Measurements from ENCODE around the gene FBXL7.

FBXL7 gene

DNA sequence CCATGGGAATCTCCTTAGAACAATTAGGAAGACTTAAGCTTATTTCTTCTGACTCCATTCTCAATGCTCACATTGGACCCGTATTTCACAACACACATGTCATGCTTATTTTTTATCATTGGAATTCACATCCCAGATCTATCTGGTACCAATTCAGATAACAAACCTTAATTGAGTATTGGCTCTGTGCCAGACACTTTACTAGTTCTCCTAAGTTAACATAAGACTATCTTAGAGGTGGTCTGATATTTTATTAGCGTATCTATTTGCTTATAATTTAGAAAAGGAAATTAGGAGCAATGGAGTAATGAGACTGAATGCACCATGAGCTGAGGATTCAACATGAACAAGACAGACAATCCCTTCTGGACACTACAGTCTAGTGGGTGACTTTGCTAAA, 45.1 kb downstream of the FBXL7 start:
- no peak overlapping the region for H3K4me3 ChIP-seq (replicated peaks; ENCODE audit: low read depth, low read length)
- no peak for TF ChIP-seq CTCF (IDR thresholded peaks at IDR 0.05; ENCODE audit: low read length, missing control alignments)
- DNase-seq (ENCODE audit: low read depth), result no peak

- no peak overlapping the region for H3K4me3 ChIP-seq (replicated peaks; ENCODE audit: low read depth, low read length)
- TF ChIP-seq CTCF (IDR thresholded peaks at IDR 0.05; ENCODE audit: low read length, missing control alignments), result no peak
- DNase-seq (ENCODE audit: low read depth), result no peak
Measured at GRCh38 chr5:15547261-15547839, 47.4 kb downstream of the FBXL7 start.

GRCh38 chr5:15549961-15550360, 50.0 kb downstream of the FBXL7 start:
- no peak overlapping the region for H3K4me3 ChIP-seq (replicated peaks; ENCODE audit: low read depth, low read length)
- no peak for TF ChIP-seq CTCF (IDR thresholded peaks at IDR 0.05; ENCODE audit: low read length, missing control alignments)
- DNase-seq (ENCODE audit: low read depth), result no peak

DNA sequence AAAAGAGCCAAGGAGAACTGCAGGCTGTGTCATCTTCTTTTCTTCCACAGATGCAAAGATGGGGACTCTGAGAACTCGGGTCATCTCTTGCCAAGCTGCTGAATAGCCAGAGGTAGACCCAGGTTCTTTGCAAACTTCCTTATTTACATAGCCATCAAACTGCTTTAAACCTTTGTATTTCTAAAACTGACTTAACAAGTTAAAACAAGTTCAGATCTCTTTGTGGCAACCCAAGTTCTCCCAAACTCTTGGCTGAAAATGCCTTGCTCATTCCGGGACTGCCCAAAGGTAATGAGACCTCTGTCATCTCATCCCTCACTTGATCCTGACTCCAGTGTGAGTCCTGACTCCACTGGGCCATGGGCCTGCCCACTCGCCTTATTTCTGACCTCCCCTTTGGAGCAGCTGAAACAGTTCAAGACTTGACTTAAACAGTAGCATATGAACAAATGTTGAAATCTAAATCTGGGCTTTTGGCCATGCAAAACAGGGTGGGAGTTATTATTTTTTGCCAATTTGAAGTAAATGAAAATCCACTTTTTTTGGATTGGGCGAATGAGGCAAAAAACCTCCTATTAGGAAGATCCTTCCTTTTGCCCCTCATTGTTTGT, 50.6 kb downstream of the FBXL7 start:
- no peak for TF ChIP-seq CTCF (IDR thresholded peaks at IDR 0.05; ENCODE audit: low read length, missing control alignments)

DNA sequence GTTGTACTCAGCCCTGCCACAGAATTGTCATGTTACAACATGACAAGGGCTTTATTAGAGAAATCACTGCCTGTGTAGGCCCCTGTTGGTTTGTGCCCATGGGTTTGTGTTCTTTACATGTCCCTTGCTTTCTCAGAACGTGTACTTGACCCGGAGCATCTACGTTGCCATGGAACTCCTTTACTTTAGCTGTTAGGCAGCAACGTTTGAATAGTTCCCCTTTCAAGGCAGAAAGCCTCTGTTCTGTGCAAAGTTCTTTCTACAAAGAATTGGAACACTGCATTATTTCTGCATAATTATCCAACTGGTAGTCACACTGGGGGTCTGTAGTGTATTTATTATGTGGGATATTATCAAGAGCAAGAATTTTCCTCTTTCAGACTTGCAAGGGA, 51.1 kb downstream of the FBXL7 start:
- no peak for TF ChIP-seq CTCF (IDR thresholded peaks at IDR 0.05; ENCODE audit: low read length, missing control alignments)
- no peak for DNase-seq (ENCODE audit: low read depth)
- no peak overlapping the region for H3K4me3 ChIP-seq (replicated peaks; ENCODE audit: low read depth, low read length)

More for the DNA sequence above, 50.6 kb downstream of the FBXL7 start:
- H3K4me3 ChIP-seq (replicated peaks; ENCODE audit: low read depth, low read length), result no peak overlapping the region
- DNase-seq (ENCODE audit: low read depth), result peak; percentile 79

- TF ChIP-seq CTCF (IDR thresholded peaks at IDR 0.05; ENCODE audit: low read length, missing control alignments), result no peak
- no peak for DNase-seq (ENCODE audit: low read depth)
- no peak overlapping the region for H3K4me3 ChIP-seq (replicated peaks; ENCODE audit: low read depth, low read length)
Measured at GRCh38 chr5:15554542-15554941, 54.6 kb downstream of the FBXL7 start.

DNA sequence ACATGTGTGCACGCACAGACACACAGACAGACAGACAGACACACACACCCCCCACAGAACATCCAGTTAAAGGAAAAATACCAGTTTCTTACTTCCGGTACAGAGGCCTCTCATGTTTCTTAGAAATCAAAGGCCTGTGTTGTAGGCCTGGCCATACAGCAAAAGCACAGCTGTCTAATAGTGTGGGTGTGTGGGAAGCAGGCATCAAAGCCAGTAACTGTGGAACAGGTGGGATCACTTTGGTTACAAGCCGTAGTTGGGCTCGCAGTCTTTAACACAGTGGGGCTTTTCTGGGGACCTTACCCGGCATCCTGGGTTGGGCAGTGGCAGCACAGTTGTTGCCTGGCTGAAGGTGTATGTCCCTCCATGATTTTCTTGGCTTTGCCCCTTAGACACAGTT, 55.2 kb downstream of the FBXL7 start:
- H3K4me3 ChIP-seq (replicated peaks; ENCODE audit: low read depth, low read length), result no peak overlapping the region
- no peak for TF ChIP-seq CTCF (IDR thresholded peaks at IDR 0.05; ENCODE audit: low read length, missing control alignments)
- no peak for DNase-seq (ENCODE audit: low read depth)

All from fibroblast of pulmonary artery (primary cell).